ENCODE measurements around the gene SYT11.

SYT11 gene

DNA sequence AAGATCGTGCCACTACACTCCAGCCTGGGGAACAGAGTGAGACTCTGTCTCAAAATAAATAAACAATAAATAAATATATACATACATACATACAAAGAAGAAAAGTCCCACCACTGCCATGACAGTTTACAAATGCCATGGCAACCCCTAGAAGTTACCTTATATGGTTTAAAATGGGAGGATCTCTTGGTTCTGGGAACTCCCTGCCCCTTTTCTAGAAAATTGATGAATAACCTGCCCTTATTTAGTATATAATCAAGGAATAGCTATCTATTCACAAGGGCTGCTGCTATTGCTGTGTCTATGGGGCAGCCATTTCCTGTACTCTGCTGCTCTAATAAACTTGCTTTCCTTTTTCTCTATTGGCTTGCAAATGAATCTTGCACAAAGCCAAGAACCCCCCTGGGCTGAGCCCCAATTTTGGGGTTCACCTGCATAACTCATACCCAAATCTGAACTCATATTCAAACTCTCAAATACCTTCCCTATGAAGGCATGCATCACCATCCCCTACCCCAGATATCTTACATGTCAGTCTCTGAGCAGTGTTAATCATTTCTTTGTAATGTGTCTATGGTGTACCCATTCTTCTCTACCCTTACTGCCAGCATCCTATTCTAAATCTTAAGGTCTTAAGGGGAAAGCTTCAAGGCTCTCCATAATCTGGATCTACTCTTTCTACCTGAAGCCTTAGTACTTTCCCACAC is 11.4 kb upstream of the SYT11 start:
- TF ChIP-seq, protein P1, sequence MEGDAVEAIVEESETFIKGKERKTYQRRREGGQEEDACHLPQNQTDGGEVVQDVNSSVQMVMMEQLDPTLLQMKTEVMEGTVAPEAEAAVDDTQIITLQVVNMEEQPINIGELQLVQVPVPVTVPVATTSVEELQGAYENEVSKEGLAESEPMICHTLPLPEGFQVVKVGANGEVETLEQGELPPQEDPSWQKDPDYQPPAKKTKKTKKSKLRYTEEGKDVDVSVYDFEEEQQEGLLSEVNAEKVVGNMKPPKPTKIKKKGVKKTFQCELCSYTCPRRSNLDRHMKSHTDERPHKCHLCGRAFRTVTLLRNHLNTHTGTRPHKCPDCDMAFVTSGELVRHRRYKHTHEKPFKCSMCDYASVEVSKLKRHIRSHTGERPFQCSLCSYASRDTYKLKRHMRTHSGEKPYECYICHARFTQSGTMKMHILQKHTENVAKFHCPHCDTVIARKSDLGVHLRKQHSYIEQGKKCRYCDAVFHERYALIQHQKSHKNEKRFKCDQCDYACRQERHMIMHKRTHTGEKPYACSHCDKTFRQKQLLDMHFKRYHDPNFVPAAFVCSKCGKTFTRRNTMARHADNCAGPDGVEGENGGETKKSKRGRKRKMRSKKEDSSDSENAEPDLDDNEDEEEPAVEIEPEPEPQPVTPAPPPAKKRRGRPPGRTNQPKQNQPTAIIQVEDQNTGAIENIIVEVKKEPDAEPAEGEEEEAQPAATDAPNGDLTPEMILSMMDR (IDR thresholded peaks at IDR 0.05; ENCODE audit: control extremely low read depth, extremely low read depth, low read depth, missing control alignments) = no peak
- ChIA-PET POLR2A (no interaction called here), CTCF (interaction anchor here (1.1 kb wide), 1 partner anchor 9 kb away, joined by 3 read pairs; the partner anchor contains the start of gene GON4L)
- no peak for DNase-seq (ENCODE audit: extremely low spot score)

DNA sequence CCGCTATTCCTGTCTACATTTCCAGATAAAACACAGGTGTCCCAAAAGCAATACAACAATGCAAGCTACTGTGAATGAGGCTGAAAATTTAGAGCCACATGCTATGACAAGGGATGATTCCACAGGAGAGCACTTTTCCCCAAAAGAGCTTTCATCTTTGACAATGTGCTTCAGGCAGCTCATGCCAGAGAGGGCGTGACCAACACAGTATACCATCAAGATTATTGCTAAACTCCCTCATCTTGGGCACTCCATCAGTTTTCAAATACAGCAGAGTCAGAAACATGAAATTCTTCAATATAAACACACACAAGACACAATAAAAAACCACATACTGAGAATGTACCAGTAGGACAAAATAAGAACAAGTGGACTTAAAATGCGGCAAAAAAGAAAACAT is 9.0 kb upstream of the SYT11 start:
- no peak for DNase-seq (ENCODE audit: extremely low spot score)
- CTCF ChIA-PET = no interaction called here

DNA sequence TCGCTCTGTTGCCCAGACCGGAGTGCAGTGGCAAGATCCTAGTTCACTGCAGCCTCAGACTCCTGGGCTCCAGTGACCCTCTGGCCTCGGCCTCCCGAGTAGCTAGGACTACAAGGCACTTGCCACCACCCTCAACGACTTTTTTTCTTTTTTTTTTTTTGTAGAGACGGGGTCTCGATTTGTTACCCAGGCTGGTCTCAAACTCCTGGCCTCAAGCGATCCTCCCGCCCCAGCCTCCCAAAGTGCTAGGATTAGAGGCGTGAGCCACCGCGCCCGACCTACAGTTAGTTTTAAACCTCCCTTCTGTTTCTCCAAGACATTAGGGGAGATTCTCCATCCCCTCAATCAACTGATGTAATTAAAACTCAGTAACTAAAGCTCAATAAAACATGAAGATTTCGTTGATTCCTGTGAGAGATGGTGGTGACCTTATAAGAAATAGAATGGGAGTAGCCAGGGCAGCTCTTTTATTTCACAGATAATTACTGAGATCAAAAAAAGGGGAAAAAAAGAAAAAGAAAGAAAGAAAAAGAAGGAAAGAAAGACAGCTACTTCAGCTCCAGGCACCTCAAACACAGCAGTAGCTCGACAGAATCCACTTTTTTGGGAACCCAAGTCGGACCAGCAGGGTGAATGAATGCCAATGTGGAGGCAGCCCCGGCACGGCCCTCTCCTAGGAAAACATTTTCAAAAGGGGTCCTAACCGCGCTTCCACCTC is 3.0 kb upstream of the SYT11 start:
- TF ChIP-seq, protein P1 (IDR thresholded peaks at IDR 0.05; ENCODE audit: control extremely low read depth, extremely low read depth, low read depth, missing control alignments) = no peak
- POLR2A ChIA-PET = interaction anchor here (0.6 kb wide), 1 partner anchor 583 kb away, joined by 10 read pairs; the partner anchor contains the start of gene CLK2
- CTCF ChIA-PET = interaction anchor here (1.0 to 1.3 kb wide), 3 partner anchors 9 to 133 kb away, joined by 3 to 5 read pairs (median 4); no protein-coding TSS in a partner anchor
- no peak for DNase-seq (ENCODE audit: extremely low spot score)

More for the DNA sequence above, 9.0 kb upstream of the SYT11 start:
- POLR2A ChIA-PET = no interaction called here
- TF ChIP-seq, protein P1 (IDR thresholded peaks at IDR 0.05; ENCODE audit: control extremely low read depth, extremely low read depth, low read depth, missing control alignments) = no peak

DNA sequence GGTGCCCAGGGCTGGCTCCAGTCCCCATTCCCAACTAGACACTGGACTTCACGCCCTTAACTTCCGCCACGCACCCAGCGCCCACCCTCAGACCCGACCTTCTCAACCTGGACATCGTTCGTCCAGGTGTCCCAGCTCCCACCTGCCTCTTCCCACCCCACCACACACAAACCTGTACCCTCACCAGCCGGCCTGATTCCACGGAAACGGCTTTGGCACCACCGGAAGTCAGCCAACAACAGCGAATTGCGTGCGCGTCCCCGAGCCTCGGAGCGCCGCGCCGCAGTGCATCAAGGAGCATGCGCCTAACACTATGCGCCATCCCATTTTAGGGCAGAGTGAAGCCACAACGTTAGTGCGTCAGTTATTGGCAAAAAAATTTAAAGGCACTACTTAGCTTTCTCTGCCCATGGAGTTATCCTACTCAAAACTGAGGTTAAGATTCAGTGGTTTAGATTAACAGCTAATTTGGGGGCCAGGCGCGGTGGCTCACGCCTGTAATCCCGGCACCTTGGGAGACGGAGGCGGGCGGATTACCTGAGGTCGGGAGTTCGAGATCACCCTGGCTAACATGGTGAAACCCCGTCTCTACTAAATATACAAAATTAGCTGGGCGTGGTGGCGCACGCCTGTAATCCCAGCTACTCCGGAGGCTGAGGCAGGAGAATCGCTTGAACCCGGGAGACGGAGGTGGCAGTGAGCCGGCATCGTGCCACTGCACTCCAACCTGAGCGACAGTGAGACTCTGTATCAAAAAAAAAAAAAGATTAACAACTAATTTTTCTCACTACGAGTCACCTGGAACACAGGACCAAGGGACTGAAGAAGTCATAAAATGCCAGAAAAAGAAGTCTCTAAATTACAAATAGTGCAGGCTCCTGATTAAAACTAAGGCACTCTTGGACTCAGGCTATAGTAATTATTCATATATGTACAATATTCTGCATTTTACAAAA is 2.1 kb upstream of the SYT11 start, which contains the start of gene GON4L:
Gene GON4L, minus strand, starts transcription at position 240 of the 956 bp plus-strand sequence. CDS start 3,434 bp downstream, outside the sequence.
- CTCF ChIA-PET = interaction anchor here (1.0 to 1.3 kb wide), 3 partner anchors 10 to 132 kb away, joined by 3 to 5 read pairs (median 4); no protein-coding TSS in a partner anchor
- POLR2A ChIA-PET = interaction anchor here (0.6 kb wide), 1 partner anchor 584 kb away, joined by 10 read pairs; the partner anchor contains the start of gene CLK2
- TF ChIP-seq, protein P1 (IDR thresholded peaks at IDR 0.05; ENCODE audit: control extremely low read depth, extremely low read depth, low read depth, missing control alignments) = no peak
- peak; percentile 93 for DNase-seq (ENCODE audit: extremely low spot score)

DNA sequence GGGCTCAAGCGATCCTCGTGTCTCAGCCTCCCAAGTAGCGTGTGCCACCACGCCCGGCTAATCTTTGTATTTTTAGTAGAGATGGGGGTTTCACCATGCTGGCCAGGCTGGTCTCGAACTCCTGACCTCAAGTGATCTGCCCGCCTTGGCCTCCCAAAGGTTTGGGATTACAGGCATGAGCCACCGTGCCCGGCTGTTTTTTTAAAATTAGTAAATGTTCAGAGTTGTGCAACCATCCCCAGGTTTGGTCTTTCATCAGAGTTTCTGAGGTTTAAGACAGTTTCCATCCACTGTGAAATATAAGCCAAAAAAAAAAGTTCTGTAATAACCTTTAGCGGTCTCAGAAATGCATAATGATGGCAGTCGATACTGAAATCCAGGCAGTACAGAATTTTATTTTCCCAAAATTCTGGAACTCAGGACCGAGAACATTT is 550 bp upstream of the SYT11 start:
- POLR2A ChIA-PET = interaction anchor here (0.6 kb wide), 1 partner anchor 171 kb away, joined by 4 read pairs; no protein-coding TSS in a partner anchor
- CTCF ChIA-PET = interaction anchor here (1.2 to 4.6 kb wide), 2 partner anchors 13 to 131 kb away, joined by 3 to 27 read pairs; no protein-coding TSS in a partner anchor
- DNase-seq (ENCODE audit: extremely low spot score) = peak; percentile 46
- TF ChIP-seq, protein P1 (IDR thresholded peaks at IDR 0.05; ENCODE audit: control extremely low read depth, extremely low read depth, low read depth, missing control alignments) = no peak
